ENCODE measurements around the gene CDH13.

CDH13 gene

GRCh38 chr16:82751020-82751419 lies 124.3 kb downstream of the CDH13 start:
- no peak for DNase-seq

DNA sequence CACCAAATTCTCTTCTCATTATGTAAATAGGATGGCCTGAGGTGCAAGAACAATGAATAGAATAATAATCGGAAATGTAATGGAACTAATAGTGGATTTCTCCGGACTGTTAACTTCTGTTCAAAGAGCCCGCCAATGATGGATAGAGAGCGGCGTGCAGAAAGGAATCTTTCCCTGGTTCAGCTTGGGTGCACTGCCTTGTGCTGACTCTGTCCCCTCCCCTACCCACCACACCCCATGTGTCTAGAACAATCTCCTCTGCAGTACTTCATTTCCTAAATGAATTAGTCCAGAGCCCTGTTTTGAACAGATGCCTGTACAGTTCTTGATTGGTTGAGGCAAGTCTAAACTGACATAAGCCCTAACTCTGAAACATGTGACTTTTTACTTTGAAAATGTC lies 125.4 kb downstream of the CDH13 start:
- DNase-seq: no peak

DNA sequence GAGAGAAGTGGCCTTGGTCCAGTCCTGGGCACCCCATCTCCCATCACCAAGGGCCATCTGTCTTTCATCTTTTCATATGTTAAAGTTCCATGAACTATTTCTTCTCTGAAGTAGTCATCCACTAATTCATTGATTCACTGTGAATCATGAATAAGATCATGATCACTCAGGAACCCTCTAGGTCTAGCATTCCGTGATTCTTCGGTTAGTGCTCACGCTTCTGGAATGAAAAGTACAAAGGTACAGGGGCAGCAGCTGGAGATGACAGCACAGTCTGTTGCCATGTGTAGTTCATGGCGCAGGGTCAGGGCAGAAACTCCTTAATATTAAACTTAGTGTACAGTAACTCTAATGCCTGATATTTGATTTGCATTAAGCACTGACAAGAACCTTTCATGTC lies 127.1 kb downstream of the CDH13 start:
- no peak for DNase-seq

DNA sequence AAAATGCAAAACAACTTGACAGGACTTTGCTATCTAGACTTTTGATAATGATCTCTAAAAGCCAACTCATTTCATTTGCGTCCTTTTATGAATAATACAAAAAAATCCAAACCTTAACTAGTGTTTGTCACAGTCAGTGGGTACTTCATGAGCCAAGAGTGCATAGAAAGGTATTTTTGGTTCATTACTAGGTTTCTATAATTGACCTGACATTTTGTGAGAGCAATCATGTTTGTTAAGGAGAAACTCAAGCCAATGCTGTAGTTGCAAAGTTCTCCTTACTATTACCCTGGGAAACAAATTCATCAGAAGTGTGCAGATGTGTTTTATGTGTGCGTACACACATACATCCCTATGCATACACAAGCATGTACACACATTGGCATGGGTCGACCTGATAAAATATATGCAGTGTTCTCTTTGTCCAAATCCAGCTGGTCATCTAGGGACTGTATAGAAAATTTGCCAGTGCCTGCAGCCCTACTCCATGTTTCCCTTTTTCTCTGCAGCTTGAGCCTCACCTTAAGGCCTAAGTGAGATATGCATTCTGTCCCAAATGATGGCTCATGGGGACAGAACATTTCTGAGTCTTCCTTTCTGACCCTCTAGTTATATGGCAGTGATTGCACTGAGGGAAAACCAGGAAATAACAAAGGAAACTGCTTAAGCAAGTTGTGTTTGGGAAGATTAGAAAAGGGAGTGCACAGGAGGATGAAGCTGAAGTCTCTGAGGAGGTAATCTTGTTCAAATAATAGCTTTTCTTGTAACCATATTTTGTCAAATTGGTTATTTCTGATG lies 128.1 kb downstream of the CDH13 start:
- no peak for DNase-seq

- no peak for DNase-seq
Observed at GRCh38 chr16:82755570-82756282, 129.0 kb downstream of the CDH13 start.

DNA sequence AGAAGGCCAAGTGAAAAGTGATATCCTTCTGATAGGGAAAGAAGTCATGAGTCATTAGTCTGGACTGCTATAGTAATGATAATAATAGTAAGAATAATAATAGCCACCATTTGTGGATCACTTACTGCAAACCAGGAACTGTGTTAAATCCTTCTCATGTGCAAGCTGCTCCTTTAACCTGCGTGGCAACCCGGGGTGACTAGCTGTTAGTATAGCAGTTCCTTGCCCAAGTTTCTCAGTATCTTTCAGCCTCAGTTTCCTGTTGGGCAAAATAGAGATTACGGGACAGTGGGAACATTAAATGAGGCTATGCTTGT lies 129.5 kb downstream of the CDH13 start:
- no peak for DNase-seq

DNA sequence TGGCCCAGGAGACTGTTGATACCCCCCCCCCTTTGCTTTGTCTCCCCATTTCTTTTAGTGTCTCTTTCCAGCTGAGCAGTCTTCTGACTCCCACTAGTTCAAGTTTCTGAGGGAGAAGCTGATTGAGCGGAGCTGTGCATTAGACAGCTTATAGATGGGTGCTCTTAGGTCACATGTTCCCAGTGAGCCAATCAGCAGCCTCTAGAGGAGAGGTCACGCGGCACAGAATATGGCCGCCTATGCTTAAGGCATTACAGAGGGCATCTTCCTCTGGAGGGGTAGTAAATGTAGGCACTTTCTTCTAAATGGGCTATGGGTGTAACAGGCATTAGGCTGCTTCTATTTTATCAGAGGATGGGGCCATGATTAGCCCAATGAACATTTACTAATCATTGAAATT lies 131.6 kb downstream of the CDH13 start:
- DNase-seq: no peak

- DNase-seq: no peak
Observed at GRCh38 chr16:82758904-82759303, 132.1 kb downstream of the CDH13 start.

GRCh38 chr16:82761236-82761635 lies 134.5 kb downstream of the CDH13 start:
- DNase-seq: no peak

DNA sequence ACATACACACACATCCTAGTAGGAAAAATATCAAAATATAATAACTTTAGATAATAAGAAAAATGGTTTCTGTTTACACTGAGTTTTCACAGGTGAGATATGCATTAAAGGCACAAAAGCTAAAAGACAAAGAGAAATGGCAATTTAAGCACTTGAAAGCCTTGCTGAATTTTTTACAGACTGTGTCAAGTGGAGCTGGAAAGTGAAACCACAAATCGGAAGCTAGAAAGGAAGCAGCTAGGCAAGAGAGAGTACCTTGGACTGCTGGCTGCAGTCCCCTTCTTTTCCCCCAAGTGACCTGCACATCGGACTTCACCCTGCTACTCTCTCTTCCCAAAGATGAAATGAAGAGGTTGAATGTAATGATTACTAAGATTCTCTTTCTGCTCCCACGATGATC lies 135.1 kb downstream of the CDH13 start:
- no peak for DNase-seq

- DNase-seq: no peak
Observed at GRCh38 chr16:82763371-82763770, 136.6 kb downstream of the CDH13 start.

DNA sequence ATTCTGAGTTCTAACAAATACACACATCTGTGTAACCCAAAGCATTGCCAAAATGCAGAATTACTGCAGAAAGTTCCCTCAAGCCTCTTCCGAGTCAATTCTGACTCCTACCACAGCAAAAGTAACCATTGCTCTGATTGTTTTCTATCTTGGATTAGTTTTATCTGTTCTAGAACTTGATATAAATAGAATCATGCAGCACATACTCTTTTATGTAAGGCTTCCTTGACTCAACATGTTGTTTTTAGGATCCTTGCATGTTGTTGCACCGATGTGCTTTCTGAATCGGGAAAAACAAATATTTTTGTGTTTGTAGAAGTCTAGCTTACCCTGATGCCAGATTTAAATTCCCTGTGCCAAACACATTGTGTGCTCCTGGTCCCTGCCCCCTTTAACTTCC lies 140.4 kb downstream of the CDH13 start:
- DNase-seq: no peak

DNA sequence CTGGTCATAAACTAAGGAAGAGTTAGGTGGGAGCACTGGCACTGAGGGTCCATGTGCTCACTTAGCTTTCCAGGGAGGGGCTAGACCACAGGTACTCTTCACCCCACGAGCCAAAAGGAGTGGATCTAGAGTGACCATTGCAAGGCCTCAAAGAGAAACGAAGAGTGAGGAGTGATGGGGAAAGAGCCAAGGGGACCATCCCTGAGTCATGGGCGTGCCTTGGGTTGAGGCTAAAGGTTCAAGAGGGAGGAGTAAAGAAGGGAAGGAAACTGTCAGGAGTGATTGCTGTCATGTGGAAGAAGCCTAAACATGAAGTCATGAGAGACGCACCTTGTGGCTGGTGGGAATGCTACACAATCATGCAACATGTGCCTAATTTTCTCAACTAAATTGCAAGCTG lies 141.0 kb downstream of the CDH13 start:
- DNase-seq: no peak

DNA sequence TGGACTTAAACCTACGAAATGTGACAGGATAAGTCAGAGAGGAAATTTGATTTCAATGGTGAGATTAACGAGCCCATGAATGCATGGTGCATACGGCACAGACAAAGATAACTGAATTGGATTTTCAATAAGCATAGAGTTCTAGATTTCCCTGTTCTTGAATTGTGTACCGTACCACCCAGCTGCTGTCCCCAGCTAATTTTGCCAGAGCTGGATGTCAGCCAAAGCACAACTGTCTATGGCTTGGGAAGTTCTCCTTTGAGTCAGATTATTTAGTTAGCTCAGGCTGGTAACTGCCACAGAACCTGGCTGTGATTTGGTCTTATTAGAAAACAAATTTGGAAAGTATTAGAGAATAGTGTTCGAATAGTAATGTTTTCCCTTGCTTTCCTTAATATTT lies 143.1 kb downstream of the CDH13 start:
- no peak for DNase-seq

DNA sequence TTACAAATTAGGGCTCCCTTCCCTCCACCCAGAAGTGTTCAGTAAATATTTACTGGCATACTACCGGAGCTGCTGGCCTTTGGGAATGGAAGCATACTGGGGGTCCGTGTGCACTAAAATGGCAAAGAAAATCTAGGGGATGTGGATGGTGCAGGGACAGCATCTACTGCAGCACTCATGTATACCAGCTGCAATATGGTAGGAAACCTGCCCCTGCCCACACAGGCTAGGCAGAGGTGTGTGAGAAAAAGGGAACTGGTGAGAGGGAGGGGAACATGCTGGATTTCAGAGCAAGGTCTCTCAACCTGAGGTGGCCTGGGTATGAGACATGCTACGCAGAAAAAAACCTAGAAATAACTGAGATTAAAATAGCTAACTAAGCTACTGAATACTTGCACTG lies 145.4 kb downstream of the CDH13 start:
- no peak for DNase-seq

DNA sequence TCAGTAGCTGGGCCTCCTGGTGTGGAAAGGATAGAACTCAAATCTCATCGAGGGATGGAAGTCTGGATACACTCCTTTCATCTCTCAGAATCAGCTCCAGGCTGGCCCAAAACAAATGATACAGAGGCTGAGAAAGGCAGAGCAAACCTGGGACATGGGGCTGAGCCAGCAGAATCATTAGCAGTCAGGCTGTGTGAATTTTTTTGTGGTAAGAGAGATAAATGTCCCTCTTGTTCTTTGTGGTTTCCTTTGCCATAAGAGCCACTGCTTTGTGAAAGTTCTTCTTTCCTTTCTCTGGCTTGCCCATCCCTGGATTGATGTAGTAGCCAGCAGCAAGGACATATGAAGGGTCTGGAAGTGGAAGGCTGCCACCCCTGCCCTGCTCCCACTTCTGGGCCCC lies 146.2 kb downstream of the CDH13 start:
- no peak for DNase-seq

- DNase-seq: no peak
Observed at GRCh38 chr16:82776470-82777146, 149.8 kb downstream of the CDH13 start.

GRCh38 chr16:82782715-82783251 lies 156.0 kb downstream of the CDH13 start:
- no peak for DNase-seq

- no peak for DNase-seq
Observed at GRCh38 chr16:82783933-82784572, 157.3 kb downstream of the CDH13 start.

GRCh38 chr16:82784573-82784968 lies 157.8 kb downstream of the CDH13 start:
- DNase-seq: no peak

DNA sequence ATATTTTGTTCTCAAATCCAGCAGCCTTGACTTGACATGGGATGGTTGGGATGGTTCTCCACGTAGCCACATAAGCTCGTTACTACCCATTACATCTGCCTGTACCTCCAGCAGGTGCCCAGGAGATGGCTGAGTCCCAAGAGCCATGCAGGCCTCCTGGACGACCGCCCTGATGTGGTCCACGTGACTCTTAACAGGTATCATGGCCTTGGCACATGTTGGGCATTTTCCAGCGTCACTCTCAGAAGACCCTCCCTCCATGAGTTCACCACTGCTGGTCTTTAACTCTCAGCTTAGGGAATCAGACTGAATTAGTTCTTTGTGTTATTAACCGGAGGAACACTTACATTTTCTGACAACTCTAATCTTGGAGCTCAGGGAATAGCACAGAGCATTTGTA lies 161.5 kb downstream of the CDH13 start:
- no peak for DNase-seq

DNA sequence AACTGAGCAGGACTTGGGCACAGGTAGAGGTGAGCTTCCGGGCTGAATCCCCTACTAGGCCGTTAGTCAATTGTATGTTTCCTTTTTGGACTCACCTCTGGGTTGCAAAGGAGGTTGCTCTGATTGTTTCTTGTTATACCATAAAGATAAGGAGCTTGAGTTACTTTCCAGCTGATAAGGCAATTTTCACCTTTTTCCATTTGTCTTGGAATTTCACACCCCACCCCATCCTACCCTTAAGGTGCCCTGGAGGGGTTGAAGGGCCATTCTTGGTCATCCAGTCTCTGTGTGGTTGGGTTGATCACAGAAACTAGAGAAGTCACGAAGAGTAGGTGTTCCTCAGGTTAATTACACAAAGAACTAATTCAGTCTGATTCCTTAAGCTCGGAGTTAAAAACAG lies 162.2 kb downstream of the CDH13 start:
- no peak for DNase-seq

DNA sequence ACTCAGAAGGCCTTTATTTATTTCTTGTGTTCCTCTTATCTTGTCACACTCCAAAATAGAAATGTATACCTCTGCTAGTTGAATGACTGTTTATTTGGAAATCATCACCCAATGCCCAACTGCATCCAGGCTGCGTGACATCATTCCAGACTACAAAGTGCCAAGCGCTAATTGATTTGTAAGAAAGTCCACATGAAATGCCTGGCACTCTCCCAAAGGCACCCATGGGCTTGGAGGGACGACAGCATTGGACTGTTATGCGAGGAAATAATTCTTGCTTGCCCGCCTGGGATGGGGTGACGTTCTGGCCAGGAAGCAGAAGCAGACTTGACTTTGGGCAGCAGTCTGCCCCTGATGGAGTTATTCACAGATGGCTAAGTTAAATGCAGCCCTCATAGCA lies 165.9 kb downstream of the CDH13 start:
- DNase-seq: no peak
